ENCODE data around the gene SLC35B1. TPM values are rescaled to one million over a fixed set of nuclear protein-coding genes. Genes with fewer than 3 reads are reported as not detected.
A peak's percentile ranks its signal among the peaks of the same experiment; 100 is the strongest.

Gene SLC35B1
- polyA plus RNA-seq, 1 donor (not counting 4 experiments of a cell fraction or from before 2014, with no cell fraction given) = 71.6 TPM

- TF ChIP-seq EZH2 (IDR thresholded peaks at IDR 0.05; ENCODE audit: low read length) = no peak
- TF ChIP-seq, protein P1, sequence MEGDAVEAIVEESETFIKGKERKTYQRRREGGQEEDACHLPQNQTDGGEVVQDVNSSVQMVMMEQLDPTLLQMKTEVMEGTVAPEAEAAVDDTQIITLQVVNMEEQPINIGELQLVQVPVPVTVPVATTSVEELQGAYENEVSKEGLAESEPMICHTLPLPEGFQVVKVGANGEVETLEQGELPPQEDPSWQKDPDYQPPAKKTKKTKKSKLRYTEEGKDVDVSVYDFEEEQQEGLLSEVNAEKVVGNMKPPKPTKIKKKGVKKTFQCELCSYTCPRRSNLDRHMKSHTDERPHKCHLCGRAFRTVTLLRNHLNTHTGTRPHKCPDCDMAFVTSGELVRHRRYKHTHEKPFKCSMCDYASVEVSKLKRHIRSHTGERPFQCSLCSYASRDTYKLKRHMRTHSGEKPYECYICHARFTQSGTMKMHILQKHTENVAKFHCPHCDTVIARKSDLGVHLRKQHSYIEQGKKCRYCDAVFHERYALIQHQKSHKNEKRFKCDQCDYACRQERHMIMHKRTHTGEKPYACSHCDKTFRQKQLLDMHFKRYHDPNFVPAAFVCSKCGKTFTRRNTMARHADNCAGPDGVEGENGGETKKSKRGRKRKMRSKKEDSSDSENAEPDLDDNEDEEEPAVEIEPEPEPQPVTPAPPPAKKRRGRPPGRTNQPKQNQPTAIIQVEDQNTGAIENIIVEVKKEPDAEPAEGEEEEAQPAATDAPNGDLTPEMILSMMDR (optimal IDR thresholded peaks at IDR 0.05 in 1 of 3, IDR thresholded peaks at IDR 0.05 in 1 of 3, conservative IDR thresholded peaks at IDR 0.05 in 1 of 3; ENCODE audit: extremely low read depth in 1 of 3, insufficient read depth in 2 of 3, low read length in 3 of 3) = peak; percentile 71 to 92 (median 83)
- Histone ChIP-seq H3K4me3 (ENCODE audit: control insufficient read depth in 2 of 3, extremely low read depth in 1 of 3, insufficient read depth in 2 of 3, low read depth in 1 of 3, low read length in 3 of 3) (no peak overlapping the region), H4K20me1 (ENCODE audit: control insufficient read depth, extremely low read depth, insufficient read depth, low read length) (no peaks in the 10 kb centered on the region), H3K4me1 (ENCODE audit: control insufficient read depth, extremely low read depth, insufficient read depth, low read length) (no peaks in the 10 kb centered on the region), H3K9me3 (ENCODE audit: control insufficient read depth, low read depth, low read length) (no peaks in the 10 kb centered on the region), H3K36me3 (ENCODE audit: control insufficient read depth in 2 of 2, extremely low read depth in 1 of 2, insufficient read depth in 2 of 2, low read length in 2 of 2) (peaks cover 2 to 6% of the 10 kb centered on the region in 2 experiments), H3K27ac (ENCODE audit: control insufficient read depth, insufficient read depth, low read length) (no peak overlapping the region), H3K9ac (ENCODE audit: control insufficient read depth, extremely low read depth, insufficient read depth, low read length) (no peak overlapping the region), H2AFZ (ENCODE audit: control insufficient read depth, low read length) (peak overlapping the region; percentile 27), H3K9me1 (ENCODE audit: control insufficient read depth, extremely low read depth, insufficient read depth, low read length) (no peaks in the 10 kb centered on the region), H3K79me2 (ENCODE audit: control insufficient read depth, insufficient read depth, low read length) (no peaks in the 10 kb centered on the region), H3K27me3 (ENCODE audit: control insufficient read depth, extremely low read depth, insufficient read depth, low read length) (peaks cover 5% of the 10 kb centered on the region), H3K4me2 (ENCODE audit: control insufficient read depth, extremely low read depth, insufficient read depth, low read depth, low read length) (no peak overlapping the region)
- FAIRE-seq = no peak
- dilution Hi-C loops (cut with MboI; ENCODE audit: extremely low pct_ligation_motif_present, low sequenced_read_pairs) = no loop called here
- DNase-seq (ENCODE audit: low read depth, low spot score) = no peak
These were observed 12.7 kb downstream of the SLC35B1 start for GRCh38 chr17:49694847-49695697.

- TF ChIP-seq, protein P1 (optimal IDR thresholded peaks at IDR 0.05 in 1 of 3, IDR thresholded peaks at IDR 0.05 in 1 of 3, conservative IDR thresholded peaks at IDR 0.05 in 1 of 3; ENCODE audit: extremely low read depth in 1 of 3, insufficient read depth in 2 of 3, low read length in 3 of 3) = no peak
- no peak for TF ChIP-seq EZH2 (IDR thresholded peaks at IDR 0.05; ENCODE audit: low read length)
- no peak overlapping the region for H3K27ac ChIP-seq (ENCODE audit: control insufficient read depth, insufficient read depth, low read length)
These were observed 15.0 kb downstream of the SLC35B1 start for GRCh38 chr17:49692751-49693150.

More at GRCh38 chr17:49692751-49693150, 15.0 kb downstream of the SLC35B1 start:
- H3K79me2 ChIP-seq (ENCODE audit: control insufficient read depth, insufficient read depth, low read length) = no peaks in the 10 kb centered on the region
- no peak overlapping the region for H2AFZ ChIP-seq (ENCODE audit: control insufficient read depth, low read length)
- peaks cover 5% of the 10 kb centered on the region for H3K27me3 ChIP-seq (ENCODE audit: control insufficient read depth, extremely low read depth, insufficient read depth, low read length)
- DNase-seq (ENCODE audit: low read depth, low spot score) (no peak), FAIRE-seq (no peak)
- H3K4me2 ChIP-seq (ENCODE audit: control insufficient read depth, extremely low read depth, insufficient read depth, low read depth, low read length) = no peak overlapping the region
- no peaks in the 10 kb centered on the region for H3K9me1 ChIP-seq (ENCODE audit: control insufficient read depth, extremely low read depth, insufficient read depth, low read length)
- no peaks in the 10 kb centered on the region for H4K20me1 ChIP-seq (ENCODE audit: control insufficient read depth, extremely low read depth, insufficient read depth, low read length)
- no peak overlapping the region for H3K4me3 ChIP-seq (ENCODE audit: control insufficient read depth in 2 of 3, extremely low read depth in 1 of 3, insufficient read depth in 2 of 3, low read depth in 1 of 3, low read length in 3 of 3)
- no peak overlapping the region for H3K9ac ChIP-seq (ENCODE audit: control insufficient read depth, extremely low read depth, insufficient read depth, low read length)
- no peaks in the 10 kb centered on the region for H3K36me3 ChIP-seq (ENCODE audit: control insufficient read depth in 2 of 2, extremely low read depth in 1 of 2, insufficient read depth in 2 of 2, low read length in 2 of 2)
- H3K9me3 ChIP-seq (ENCODE audit: control insufficient read depth, low read depth, low read length) = no peaks in the 10 kb centered on the region
- H3K4me1 ChIP-seq (ENCODE audit: control insufficient read depth, extremely low read depth, insufficient read depth, low read length) = no peaks in the 10 kb centered on the region
- dilution Hi-C loops (cut with MboI; ENCODE audit: extremely low pct_ligation_motif_present, low sequenced_read_pairs) = no loop called here

Measured in keratinocyte (primary cell).